Activated CD4-positive, alpha-beta T cell treated with anti-CD3 and anti-CD28 coated beads, Interleukin-2, amount 50 U/mL, for 16 hours (primary cell): ENCODE data around the gene AP1S2.

Source experiments
- DNase-seq: peaks from one replicate; pipeline ENCODE4 v3.0.0-alpha.2; 2020

The AP1S2 gene

DNA sequence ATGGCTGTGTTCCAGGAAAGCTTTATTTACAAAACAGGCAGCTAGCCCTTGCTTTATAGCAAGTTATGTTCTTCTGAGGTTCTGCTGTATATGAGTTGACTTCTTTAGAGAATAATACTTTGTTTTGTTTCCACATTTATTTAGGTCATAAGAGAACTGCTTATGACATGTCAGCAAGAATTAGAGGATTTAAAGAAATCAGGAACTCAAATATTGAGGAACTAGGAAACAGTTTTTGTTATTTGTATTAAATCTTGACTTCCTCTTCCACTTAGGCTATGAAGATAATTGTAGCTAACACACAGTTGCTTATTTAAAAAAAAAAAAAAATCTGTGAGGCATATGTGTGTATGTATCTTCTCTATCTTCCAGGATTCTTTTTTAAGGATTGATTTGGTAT, 50.0 kb downstream of the AP1S2 start:
- DNase-seq = no peak

DNA sequence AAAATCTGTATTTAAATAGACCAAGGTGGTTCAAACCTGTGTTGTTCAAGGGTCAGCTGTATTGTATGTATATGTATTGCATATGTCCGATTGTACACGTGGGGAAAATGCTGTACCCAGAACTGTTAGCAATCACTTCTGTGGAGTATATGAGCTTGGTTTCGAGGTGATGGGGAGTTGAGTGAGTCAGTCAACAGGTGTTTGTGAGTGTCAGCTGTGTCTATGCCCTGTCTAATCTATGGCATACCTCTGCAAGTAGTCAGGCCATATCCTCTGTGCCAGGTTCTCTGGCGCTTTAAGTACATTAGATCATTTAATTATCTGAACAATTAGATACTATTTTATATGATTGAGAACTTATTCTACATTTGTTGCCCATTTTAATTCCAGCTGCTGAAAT, 56.9 kb downstream of the AP1S2 start:
- no peak for DNase-seq

DNA sequence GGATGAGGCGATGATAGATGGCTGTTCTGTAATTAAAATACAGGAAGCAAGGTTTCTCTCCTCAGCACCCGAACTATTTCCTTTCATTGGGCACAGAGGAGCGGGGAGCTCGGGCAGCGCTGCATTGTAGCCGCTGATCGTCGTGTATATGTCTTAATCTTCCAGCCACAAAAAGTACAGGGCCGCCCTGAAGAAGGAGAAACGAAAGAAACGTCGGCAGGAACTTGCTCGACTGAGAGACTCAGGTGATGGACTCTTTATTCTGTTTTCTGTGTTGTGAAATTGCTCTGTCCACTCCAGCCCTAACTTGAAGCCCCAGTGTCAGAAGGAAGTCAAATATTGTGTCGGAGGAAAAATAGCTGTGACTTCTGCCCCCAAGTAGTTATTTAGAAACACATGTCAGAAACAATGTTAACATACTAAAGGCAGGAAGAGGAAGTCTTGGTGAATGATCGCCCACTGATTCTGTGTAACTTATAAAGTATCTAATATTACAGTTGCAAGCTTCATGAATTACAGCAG, 63.8 kb downstream of the AP1S2 start:
- DNase-seq = peak; percentile 32

DNA sequence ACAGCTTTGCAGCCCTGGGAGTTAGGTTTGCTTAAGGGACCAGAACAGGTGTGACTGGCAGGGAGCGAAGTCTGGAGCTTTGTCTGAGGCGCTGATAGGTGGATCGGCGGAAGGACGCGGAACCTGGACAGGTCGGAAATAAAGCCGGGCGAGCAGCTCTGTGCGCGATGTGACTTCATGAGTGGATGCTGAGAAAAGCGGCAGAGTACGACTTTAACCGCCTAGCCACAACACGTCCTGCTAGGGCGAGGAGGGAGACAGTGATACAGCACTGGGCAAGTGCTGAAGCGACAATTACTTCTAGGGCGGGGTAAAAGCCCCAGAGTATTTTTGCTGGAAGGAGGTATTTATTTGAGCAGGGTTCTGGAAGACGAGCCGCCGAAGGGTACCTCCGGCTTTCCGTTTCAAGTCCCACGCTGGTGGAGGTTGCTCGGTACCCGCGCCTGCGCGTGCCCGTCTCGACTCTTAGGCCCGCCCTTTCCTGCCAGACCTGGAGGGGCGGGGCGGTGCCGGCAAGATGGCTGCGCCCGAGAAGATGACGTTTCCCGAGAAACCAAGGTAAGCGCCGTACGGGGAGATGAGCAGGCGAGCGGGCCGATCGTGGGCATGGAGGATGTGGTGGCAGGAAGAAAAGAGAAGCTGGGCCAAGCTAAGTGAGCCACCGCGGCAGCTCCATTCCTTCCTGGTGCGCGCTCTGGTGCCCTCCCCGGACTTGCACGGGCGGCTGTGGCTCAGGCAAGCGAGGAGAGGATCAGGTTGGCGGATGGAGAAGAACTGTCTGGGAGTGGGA, 64.4 kb downstream of the AP1S2 start, which contains the start of gene ZRSR2:
Gene ZRSR2, plus strand, starts transcription at position 506 of the 790 bp plus-strand sequence. Its CDS starts 12 bp downstream, at position 518.
- DNase-seq = peak; percentile 95

DNA sequence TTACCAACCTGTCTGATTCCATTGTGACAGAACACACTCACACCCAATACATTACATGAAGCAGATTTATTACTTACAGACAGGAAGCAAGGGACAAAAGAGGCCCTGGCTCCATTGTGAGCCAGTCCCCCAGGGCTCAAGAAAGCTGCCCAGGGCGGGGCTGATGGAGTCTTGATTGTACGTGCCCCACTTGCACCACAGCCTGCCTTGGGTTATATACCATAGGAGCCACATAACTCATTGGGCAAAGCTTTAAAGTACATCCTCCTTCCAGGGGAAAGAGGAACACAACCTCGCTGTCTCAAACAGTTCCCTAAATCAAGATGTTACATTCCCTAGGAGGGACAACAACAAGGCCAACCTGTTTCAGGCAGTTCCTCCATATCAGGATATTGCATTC, 67.7 kb downstream of the AP1S2 start:
- no peak for DNase-seq

DNA sequence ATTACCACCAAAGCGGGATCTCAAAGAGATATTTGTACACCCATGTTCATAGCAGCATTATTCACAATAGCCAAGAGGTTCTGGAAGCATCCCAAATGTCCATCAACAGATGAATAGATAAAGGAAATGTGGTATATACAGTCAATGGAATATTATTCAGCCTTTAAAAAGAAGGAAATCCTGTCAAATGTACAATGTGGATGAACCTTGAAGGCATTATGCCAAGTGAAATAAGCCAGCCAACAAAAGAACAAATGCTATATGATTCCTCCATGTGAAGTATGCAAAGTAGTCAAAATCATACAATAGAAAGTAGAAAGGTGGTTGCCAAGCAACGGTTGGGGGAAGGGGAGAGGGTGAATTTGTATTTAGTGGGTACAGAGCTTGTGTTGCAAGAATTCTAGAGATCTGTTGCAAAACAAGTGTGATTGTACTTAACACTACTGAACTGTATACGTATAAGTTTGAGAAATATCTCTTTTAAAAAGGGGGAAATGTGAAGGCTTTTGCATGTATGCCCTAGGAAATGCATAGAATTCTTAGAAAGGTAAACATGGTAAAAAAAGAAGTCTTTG, 69.3 kb downstream of the AP1S2 start:
- DNase-seq = no peak

DNA sequence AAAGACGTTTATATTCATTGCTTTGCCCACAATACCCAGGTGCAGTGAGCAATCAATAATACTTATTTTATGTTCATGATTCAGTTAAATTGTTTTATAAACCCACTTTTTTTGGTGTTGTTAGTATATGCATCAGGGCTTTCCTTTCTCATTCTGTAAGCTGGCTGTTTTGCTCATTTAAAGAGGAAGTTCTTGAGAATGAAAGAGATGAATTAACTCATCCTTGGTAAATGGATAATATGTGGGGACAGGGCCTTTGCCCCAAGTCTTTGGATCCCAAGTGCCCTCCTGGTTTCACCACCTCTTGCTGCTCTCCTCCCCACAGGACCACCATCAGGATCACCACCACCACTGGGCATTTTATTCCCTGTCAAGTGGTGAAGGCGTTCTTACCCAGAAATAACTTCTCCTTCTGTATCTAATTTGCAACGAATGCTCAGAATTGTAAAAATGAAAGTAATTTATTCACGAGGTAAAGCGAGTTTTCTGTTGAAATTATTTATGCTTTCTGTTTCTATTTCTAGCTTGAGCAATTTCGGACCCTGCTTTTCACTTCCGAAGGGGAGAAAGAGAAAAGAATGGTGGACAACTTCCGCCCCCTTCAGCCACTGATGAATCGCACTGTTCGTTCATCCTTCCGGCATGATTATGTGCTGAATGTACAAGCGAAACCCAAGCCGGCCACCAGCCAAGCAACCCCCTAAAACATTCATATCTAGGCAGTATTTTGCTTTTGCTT, 72.5 kb downstream of the AP1S2 start:
- DNase-seq = peak; percentile 54
